Right lobe of liver (tissue), 4 donors: Measurements from ENCODE around the gene CD300LB.

Experiments
- POLR2A ChIP-seq: fragments of 450-650 bp; IDR thresholded peaks from one replicate; pipeline ENCODE4 v1.6.1; 2017; ENCODE audit warnings: antibody characterized with exemption, mild to moderate bottlenecking
- TF ChIP-seq, protein P1 (sequence below), 4 donors: fragments of 200-600 bp in 3 of 4; fragments of 450-650 bp in 1 of 4; IDR thresholded peaks; one replicate each; pipeline versions ENCODE4 v1.5.1 to v1.8.0; 2016 to 2022; ENCODE audit warnings: antibody characterized with exemption in 4 of 4, mild to moderate bottlenecking in 2 of 4
- donor health status: DM: no; HTN: no; CAD: no.
- donor health status: DM: no; HTN: no; CAD: no.
- donor health status: DM: no; HTN: yes; CAD: no.

DNA sequence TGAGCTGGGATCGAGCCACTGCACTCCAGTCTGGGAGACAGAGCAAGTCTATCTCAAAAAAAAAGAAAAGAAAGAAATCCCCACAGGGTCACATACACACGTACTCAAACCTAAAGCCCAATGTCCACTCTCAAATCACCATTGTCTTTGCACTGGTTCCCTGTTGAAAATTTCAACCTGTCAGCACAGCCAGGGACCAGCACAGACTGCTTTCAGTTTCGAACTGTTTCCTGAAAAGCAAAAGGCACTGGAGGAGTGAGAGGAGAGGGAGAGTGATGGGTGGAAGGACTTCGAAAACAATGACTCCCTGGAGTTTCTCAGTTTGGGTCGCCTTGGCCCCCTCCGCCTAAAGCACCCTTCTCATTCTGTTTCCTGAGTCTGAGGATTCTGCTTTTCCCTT lies 23.6 kb upstream of the CD300LB start:
- TF ChIP-seq, protein P1, sequence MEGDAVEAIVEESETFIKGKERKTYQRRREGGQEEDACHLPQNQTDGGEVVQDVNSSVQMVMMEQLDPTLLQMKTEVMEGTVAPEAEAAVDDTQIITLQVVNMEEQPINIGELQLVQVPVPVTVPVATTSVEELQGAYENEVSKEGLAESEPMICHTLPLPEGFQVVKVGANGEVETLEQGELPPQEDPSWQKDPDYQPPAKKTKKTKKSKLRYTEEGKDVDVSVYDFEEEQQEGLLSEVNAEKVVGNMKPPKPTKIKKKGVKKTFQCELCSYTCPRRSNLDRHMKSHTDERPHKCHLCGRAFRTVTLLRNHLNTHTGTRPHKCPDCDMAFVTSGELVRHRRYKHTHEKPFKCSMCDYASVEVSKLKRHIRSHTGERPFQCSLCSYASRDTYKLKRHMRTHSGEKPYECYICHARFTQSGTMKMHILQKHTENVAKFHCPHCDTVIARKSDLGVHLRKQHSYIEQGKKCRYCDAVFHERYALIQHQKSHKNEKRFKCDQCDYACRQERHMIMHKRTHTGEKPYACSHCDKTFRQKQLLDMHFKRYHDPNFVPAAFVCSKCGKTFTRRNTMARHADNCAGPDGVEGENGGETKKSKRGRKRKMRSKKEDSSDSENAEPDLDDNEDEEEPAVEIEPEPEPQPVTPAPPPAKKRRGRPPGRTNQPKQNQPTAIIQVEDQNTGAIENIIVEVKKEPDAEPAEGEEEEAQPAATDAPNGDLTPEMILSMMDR (IDR thresholded peaks at IDR 0.05), result no peak
- no peak for TF ChIP-seq POLR2A
